Measurements from ENCODE around the gene HPX.
A peak's percentile ranks its signal among the peaks of the same experiment; 100 is the strongest.

The HPX gene

GRCh38 chr11:6388748-6389147 lies 52.0 kb downstream of the HPX start:
- TF ChIP-seq ZFX (IDR thresholded peaks at IDR 0.05; ENCODE audit: borderline replicate concordance) = no peak
- no peak for TF ChIP-seq CTCF (IDR thresholded peaks at IDR 0.05)
- peak overlapping the region; percentile 81 for H3K27ac ChIP-seq

- TF ChIP-seq ZFX (IDR thresholded peaks at IDR 0.05; ENCODE audit: borderline replicate concordance) = no peak
- no peak for TF ChIP-seq CTCF (IDR thresholded peaks at IDR 0.05)
Measured at GRCh38 chr11:6387811-6388599, 52.8 kb downstream of the HPX start.

GRCh38 chr11:6385046-6385777 lies 55.6 kb downstream of the HPX start:
- no peak overlapping the region for H3K27ac ChIP-seq
- TF ChIP-seq ZFX (IDR thresholded peaks at IDR 0.05; ENCODE audit: borderline replicate concordance) = no peak
- TF ChIP-seq CTCF (IDR thresholded peaks at IDR 0.05) = no peak

More at GRCh38 chr11:6387811-6388599, 52.8 kb downstream of the HPX start:
- H3K27ac ChIP-seq = 0 out of 2 replicates have a peak overlapping the region, but pooled peaks have one; percentile 1
